GM06990 (cell line): ENCODE results near the gene TWIST2.

ENCODE experiments used
- DNase-seq: peaks from one replicate; pipeline ENCODE4 v3.0.0-alpha.2; 2011; ENCODE audit not compliant: insufficient read length; ENCODE audit errors: extremely low read depth
- H3K27me3 ChIP-seq: replicated peaks from 2 replicates; pipeline ENCODE4 v1.6.0; 2011; ENCODE audit warnings: low read length; ENCODE audit not compliant: control insufficient read depth, insufficient read depth
- H3K36me3 ChIP-seq: 2 replicates; pipeline ENCODE4 v1.5.1; 2011; ENCODE audit warnings: low read length; ENCODE audit not compliant: control insufficient read depth, insufficient read depth
- H3K4me3 ChIP-seq: replicated peaks from 2 replicates; pipeline ENCODE4 v1.5.1; 2011; ENCODE audit warnings: low read depth, mild to moderate bottlenecking, control low read depth, low read length
- CTCF ChIP-seq: IDR thresholded peaks from 2 replicates; pipeline ENCODE4 v1.5.1; 2011; ENCODE audit warnings: low read length, control low read depth, mild to moderate bottlenecking, inconsistent platforms; ENCODE audit not compliant: insufficient read depth, poor library complexity, severe bottlenecking

Gene TWIST2

GRCh38 chr2:238875471-238876231 is 27.8 kb downstream of the TWIST2 start:
- no peak for DNase-seq
- no peak for TF ChIP-seq CTCF
- Histone ChIP-seq H3K36me3 (no peaks in the 10 kb centered on the region), H3K4me3 (no peak overlapping the region), H3K27me3 (no peaks in the 10 kb centered on the region)

DNA sequence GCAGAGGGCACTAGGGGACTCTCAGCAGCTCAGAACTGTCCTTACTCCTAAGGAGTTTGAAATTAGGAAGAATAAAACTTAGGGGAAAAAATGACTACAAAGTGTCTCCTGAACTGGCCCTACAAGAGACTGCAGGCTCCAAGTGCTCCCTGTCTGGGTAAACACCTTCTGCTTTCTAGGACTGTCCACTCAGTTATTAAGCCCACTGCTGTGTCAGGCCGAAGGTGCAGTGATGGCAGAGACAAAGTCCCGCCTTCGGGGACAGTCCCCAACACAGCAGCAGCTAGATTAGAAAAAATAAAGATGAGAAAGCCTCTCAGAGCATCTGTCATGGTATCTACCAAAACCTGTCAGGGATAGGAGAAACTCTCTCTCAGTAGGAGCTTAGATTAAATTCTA is 28.3 kb downstream of the TWIST2 start:
- no peak for TF ChIP-seq CTCF
- H3K4me3 ChIP-seq = no peak overlapping the region
- no peaks in the 10 kb centered on the region for H3K27me3 ChIP-seq
- no peak for DNase-seq
- H3K36me3 ChIP-seq = no peaks in the 10 kb centered on the region

GRCh38 chr2:238878051-238878735 is 30.3 kb downstream of the TWIST2 start:
- Histone ChIP-seq H3K4me3 (no peak overlapping the region), H3K36me3 (no peaks in the 10 kb centered on the region), H3K27me3 (no peaks in the 10 kb centered on the region)
- TF ChIP-seq CTCF = no peak
- DNase-seq = no peak

DNA sequence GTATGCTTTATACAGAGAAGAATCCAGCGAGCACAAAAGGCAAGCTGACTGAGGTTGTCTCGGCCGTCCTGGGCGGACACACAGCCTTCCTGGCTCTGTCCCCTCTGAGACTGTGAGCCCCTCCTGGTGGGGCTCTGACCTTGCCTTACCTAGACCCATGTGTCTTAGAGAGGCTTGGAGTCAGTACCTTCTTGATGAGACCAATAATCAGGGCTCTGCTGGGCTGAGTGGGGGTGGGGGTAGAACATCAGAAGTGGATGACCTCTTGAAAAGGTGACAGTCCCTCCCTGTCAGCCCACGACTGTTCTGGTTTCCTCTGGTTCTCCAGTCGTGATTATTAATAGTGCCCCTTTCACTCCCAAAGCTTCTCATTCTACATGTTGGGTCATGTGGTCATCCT is 31.2 kb downstream of the TWIST2 start:
- no peak overlapping the region for H3K4me3 ChIP-seq
- no peak for TF ChIP-seq CTCF
- no peaks in the 10 kb centered on the region for H3K27me3 ChIP-seq
- H3K36me3 ChIP-seq = no peaks in the 10 kb centered on the region
- DNase-seq = no peak

DNA sequence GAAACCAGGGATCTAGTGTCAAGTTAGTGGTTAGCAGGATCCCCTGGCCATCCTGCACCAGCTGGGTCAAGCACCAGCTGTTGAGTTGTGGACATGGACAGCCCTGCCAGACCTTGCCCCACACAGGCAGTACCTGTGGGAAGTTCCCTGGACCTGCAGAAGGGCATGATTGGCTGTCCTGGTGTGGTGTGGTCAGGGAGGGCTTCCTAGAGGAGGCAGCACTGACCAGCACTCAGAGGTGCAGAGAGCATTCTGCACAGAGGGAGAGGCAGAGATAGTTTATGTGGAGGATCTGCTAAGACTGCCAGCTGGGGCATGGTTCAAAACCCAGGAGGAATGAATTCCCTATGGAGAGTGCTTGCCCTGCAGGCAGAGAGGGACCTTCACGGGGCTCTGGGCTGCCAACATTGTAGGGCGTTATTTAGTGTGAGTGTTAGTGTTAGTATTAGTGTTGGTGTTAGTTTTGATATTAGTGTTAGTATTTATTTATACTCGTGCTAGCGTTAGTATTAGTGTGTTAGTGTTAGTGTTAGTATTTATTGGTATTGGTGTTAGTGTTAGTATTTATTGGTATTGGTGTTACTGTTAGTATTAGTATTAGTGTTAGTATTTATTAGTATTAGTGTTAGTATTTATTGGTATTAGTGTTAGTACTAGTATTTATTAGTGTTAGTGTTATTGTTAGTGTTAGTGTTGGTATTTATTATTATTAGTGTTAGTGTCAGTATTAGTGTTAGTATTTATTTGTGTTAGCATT is 31.9 kb downstream of the TWIST2 start:
- Histone ChIP-seq H3K36me3 (no peaks in the 10 kb centered on the region), H3K27me3 (no peaks in the 10 kb centered on the region), H3K4me3 (no peak overlapping the region)
- DNase-seq = no peak
- no peak for TF ChIP-seq CTCF
